ENCODE measurements around the gene MSH5. TPM values are rescaled to one million over a fixed set of nuclear protein-coding genes. Genes with fewer than 3 reads are reported as not detected.

The MSH5 gene
- total RNA-seq, 4 donors from 2014 or later, result 12.6 to 60.1 (median 17.2) TPM

- DNase-seq (ENCODE audit: low spot score in 2 of 2), result no peak
- H3K27me3 ChIP-seq, result no peaks in the 10 kb centered on the region
- peak overlapping the region; percentile 88 for H3K27ac ChIP-seq
- H3K9me3 ChIP-seq, result no peaks in the 10 kb centered on the region
- H3K4me3 ChIP-seq, result peak overlapping the region; percentile 1
- TF ChIP-seq POLR2A (IDR thresholded peaks at IDR 0.05) (no peak), EP300 (IDR thresholded peaks at IDR 0.05) (no peak), POLR2AphosphoS5 (IDR thresholded peaks at IDR 0.05) (no peak), CTCF (IDR thresholded peaks at IDR 0.05) (no peak)
- H3K36me3 ChIP-seq, result no peaks in the 10 kb centered on the region
- H3K4me1 ChIP-seq, result peaks cover 68% of the 10 kb centered on the region
- WGBS, result 68% methylated on average over 6 of the region's 6 CpGs
Measured at GRCh38 chr6:31719001-31719400, 20.8 kb upstream of the MSH5 start.

GRCh38 chr6:31720196-31720770, 19.5 kb upstream of the MSH5 start:
- Histone ChIP-seq H3K4me1 (peaks cover 55% of the 10 kb centered on the region), H3K27me3 (no peaks in the 10 kb centered on the region), H3K36me3 (no peaks in the 10 kb centered on the region), H3K9me3 (no peaks in the 10 kb centered on the region), H3K27ac (peak overlapping the region; percentile 88), H3K4me3 (peak overlapping the region; percentile 16)
- DNase-seq (ENCODE audit: low spot score in 2 of 2), result no peak
- no peak for TF ChIP-seq POLR2AphosphoS5 (IDR thresholded peaks at IDR 0.05)
- TF ChIP-seq POLR2A (IDR thresholded peaks at IDR 0.05), result no peak
- no peak for TF ChIP-seq CTCF (IDR thresholded peaks at IDR 0.05)
- TF ChIP-seq EP300 (IDR thresholded peaks at IDR 0.05), result no peak
- 50% methylated on average over 5 of the region's 5 CpGs for WGBS

- DNase-seq (ENCODE audit: low spot score in 2 of 2), result no peak
- Histone ChIP-seq H3K4me3 (peak within 1 kb of the TSS; percentile 14), H3K36me3 (peaks cover 7% of the 10 kb centered on the region), H3K27me3 (no peaks in the 10 kb centered on the region), H3K4me1 (peaks cover 55% of the 10 kb centered on the region), H3K27ac (peak within 1 kb of the TSS; percentile 88), H3K9me3 (no peaks in the 10 kb centered on the region)
- 92% methylated on average over 4 of the region's 4 CpGs for WGBS
- no peak for TF ChIP-seq POLR2AphosphoS5 (IDR thresholded peaks at IDR 0.05)
- no peak for TF ChIP-seq POLR2A (IDR thresholded peaks at IDR 0.05)
- TF ChIP-seq EP300 (IDR thresholded peaks at IDR 0.05), result no peak
- TF ChIP-seq CTCF (IDR thresholded peaks at IDR 0.05), result no peak
Measured at GRCh38 chr6:31721351-31722020, 18.3 kb upstream of the MSH5 start, which contains the start of gene LY6G6C. TSS of gene LY6G6C (minus strand) at chr6:31721746. CDS start at chr6:31721679, 67 bp downstream.

- DNase-seq (ENCODE audit: low spot score in 2 of 2), result no peak
- TF ChIP-seq CTCF (IDR thresholded peaks at IDR 0.05) (no peak), POLR2AphosphoS5 (IDR thresholded peaks at IDR 0.05) (no peak), EP300 (IDR thresholded peaks at IDR 0.05) (no peak), POLR2A (IDR thresholded peaks at IDR 0.05) (no peak)
- no peaks in the 10 kb centered on the region for H3K9me3 ChIP-seq
- WGBS, result 60% methylated on average over 1 of the region's 3 CpGs
- H3K36me3 ChIP-seq, result peaks cover 14% of the 10 kb centered on the region
- H3K27me3 ChIP-seq, result no peaks in the 10 kb centered on the region
- peaks cover 50% of the 10 kb centered on the region for H3K4me1 ChIP-seq
- H3K27ac ChIP-seq, result peak overlapping the region; percentile 88
- no peak overlapping the region for H3K4me3 ChIP-seq
Measured at GRCh38 chr6:31722173-31722572, 17.6 kb upstream of the MSH5 start.

GRCh38 chr6:31723245-31723979, 16.4 kb upstream of the MSH5 start, which contains the start of gene MPIG6B:
TSS of gene MPIG6B (plus strand) at chr6:31723373. CDS start at chr6:31723384, 11 bp downstream.
- WGBS, result 84% methylated on average over 33 of the region's 46 CpGs
- peaks cover 46% of the 10 kb centered on the region for H3K4me1 ChIP-seq
- H3K27ac ChIP-seq, result peak within 1 kb of the TSS; percentile 88

More at GRCh38 chr6:31723245-31723979, 16.4 kb upstream of the MSH5 start, which contains the start of gene MPIG6B:
- TF ChIP-seq CTCF (IDR thresholded peaks at IDR 0.05) (no peak), POLR2AphosphoS5 (IDR thresholded peaks at IDR 0.05) (no peak), EP300 (IDR thresholded peaks at IDR 0.05) (no peak), POLR2A (IDR thresholded peaks at IDR 0.05) (no peak)
- no peak within 1 kb of the TSS for H3K4me3 ChIP-seq
- H3K27me3 ChIP-seq, result no peaks in the 10 kb centered on the region
- no peak for DNase-seq (ENCODE audit: low spot score in 2 of 2)
- H3K36me3 ChIP-seq, result peaks cover 25% of the 10 kb centered on the region
- no peaks in the 10 kb centered on the region for H3K9me3 ChIP-seq
